NCI-H2196 treated with DMSO at 0.1 percent for 48 hours (cell line): ENCODE data around the gene RAB3A.
"Not testable (repeated sequence)": the region's sequence is repeated elsewhere in the genome, so short reads cannot be mapped to it uniquely, and the experiment has no call there.

Source experiments
- DNase-seq: peaks from one replicate; lab custom pipeline; 2025; ENCODE audit not compliant: unreplicated experiment; lab: John Stamatoyannopoulos, UW

The RAB3A gene

GRCh38 chr19:18224525-18225354 is 20.9 kb upstream of the RAB3A start:
- DNase-seq: peak; percentile 95

GRCh38 chr19:18223860-18224524 is 20.1 kb upstream of the RAB3A start:
- peak; percentile 59 for DNase-seq

- no peak for DNase-seq
Measured at GRCh38 chr19:18221815-18222725, 18.2 kb upstream of the RAB3A start.

GRCh38 chr19:18220632-18221275 is 16.9 kb upstream of the RAB3A start:
- DNase-seq: no peak

DNA sequence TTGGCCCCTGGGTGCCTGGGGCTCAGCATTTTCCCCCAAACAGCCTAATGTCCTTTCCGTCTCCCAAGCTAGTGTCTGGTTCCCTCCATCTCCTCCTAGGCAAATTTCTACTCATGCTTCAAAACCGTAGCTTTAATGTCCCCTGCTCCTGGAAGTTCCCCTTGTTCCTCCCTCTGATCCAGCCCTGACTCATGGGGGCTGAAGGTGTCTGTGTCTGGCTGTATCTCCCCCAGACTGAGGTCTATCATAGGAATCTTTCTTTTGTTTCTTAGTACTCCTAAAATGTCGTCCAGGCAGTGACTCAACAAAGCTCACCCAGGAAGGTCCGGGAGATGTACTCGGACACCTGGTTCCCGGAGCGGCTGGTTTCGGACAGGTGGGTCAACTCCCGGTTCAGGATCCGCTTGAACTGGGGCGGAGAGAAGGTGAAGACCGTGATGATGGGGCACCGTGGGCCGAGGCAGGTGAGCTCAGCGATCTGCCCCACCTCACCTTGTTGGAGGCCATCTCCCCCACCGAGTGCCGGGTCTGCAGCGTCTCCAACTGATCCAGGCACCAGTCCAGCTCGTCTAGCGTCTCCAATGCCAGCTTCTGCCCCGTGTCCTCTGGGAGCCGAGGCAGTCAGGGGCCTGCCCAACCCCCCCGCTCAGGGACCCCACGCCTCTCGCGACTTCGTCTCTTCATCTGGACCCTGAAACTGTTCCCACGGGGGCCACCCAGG is 16.2 kb upstream of the RAB3A start:
- DNase-seq: no peak

- no peak for DNase-seq
Measured at GRCh38 chr19:18218600-18218999, 14.8 kb upstream of the RAB3A start.

DNA sequence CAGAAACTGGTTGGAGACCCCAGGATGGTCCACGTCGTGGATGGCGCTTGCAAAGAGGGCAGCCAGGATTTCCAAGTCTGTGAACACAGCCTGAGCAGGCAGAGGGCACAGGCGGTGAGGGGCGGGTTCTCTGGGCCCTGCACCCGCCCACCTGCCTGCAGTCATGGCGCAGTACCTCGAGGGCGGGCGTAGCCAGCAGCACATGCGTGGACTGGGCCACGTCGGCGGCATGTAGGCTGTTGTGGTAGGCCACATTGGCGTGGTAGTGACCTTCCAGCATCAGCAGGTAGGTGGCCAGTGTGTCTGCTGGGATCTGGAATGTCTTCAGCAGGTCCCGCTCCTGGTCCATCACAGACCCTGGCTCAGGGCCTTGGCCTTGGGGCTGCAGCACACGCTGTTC is 14.3 kb upstream of the RAB3A start:
- no peak for DNase-seq

DNA sequence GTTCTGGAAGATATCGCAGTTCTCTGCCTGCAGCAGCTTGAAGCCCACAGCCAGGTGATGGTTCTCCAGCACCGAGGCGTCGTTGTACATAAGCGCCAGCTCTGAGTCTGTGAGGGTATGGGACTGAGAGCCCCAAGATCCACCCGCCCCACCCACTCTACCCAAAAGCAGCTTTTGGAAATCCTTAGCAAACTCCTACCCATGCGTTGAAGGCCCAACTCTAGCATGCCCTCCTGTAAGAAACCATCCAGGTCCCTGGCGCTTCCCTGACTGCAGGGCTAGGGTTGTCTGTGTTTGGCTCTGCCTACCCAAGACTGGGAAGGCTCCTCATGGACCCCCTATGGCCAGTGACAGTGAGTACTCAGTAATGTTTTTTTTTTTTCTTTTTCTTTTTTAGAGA is 12.9 kb upstream of the RAB3A start:
- no peak for DNase-seq

DNA sequence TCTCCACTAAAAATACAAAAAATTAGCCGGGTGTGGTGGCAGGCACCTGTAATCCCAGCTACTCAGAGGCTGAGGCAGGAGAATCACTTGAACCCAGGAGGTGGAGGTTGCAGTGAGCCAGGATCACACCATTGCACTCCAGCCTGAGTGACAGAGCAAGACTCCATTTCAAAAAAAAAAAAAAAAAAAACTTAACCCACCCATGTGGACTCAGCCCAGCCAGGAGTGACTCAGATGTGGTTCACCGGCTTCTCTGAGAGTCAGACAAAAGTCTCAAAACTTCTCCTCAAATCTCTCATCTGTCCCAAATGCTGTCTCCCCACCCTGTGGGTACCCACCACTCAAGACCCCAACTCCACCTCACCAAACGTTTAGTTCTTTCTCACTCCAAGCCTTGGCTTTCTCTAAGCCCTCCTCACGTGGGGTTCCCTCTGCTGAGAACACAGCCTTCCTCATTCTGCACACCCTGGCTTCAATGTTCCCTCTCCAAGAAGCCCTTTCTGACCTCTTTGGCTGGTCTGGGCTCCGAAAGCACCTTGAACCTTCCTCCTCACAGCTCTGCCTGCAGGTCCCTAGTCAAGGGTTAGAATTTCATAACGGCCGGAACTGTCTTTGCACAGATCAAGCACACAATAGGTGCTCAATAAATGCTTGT is 11.1 kb upstream of the RAB3A start:
- DNase-seq: no peak

DNA sequence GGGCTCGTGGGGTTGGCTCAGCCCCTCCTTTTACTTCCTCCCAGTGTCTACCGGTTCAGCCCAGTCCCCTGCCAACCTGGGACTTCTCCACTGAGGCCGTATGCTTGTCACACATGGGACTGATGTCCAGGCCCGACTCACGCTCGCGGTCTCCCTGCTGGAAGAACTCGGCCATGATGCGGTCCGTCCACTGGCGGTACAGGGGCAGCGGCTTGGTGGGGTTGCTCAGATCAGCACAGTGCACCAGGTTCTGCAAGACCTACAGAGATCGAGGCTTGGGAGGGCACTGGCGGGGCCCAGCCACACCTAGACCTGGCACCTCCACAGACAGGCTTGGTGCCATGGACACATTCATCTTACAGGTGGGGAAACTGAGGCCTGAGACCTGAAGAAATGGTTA is 7.8 kb upstream of the RAB3A start:
- no peak for DNase-seq

GRCh38 chr19:18209912-18210311 is 6.1 kb upstream of the RAB3A start:
- not testable (repeated sequence) for DNase-seq

- no peak for DNase-seq
Measured at GRCh38 chr19:18208098-18208951, 4.5 kb upstream of the RAB3A start.

- DNase-seq: no peak
Measured at GRCh38 chr19:18206018-18206417, 2.2 kb upstream of the RAB3A start.

DNA sequence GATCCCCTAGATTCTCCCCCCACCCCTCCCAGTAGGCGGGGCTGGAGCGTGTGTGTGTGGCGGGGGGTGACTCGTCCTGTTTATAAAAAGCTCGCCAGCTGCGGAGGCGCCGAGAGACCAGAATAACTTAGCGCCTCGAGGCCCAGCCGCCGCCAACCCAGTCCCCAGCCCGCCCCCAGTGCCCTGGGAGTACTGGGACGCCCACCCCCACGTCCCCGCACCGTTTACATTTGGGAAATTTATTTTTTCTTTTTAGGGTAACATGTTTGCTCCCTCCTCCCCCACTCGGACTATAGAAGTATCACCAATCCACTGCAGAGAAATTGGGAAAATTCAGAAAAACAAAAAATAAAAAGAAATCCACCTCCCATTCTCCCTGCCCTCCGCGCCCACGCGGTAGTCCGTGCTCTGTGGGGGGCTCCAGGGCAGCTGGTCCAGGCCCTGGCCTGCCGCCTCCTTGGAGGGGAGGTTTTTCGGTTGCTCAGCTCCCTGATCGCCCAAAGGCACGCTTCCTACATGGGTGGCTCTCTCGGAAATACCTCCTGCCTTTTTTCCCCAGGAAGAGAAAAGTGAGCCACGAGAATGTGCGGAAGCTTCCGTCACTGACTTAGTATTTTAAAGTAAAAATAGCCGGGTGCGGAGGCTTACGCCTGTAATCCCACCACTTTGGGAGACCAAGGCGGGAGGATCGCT is 1.5 kb upstream of the RAB3A start:
- no peak for DNase-seq

GRCh38 chr19:18204394-18205199 is 755 bp upstream of the RAB3A start:
- no peak for DNase-seq

- no peak for DNase-seq
Measured at GRCh38 chr19:18203408-18203862, 407 bp downstream of the RAB3A start.

DNA sequence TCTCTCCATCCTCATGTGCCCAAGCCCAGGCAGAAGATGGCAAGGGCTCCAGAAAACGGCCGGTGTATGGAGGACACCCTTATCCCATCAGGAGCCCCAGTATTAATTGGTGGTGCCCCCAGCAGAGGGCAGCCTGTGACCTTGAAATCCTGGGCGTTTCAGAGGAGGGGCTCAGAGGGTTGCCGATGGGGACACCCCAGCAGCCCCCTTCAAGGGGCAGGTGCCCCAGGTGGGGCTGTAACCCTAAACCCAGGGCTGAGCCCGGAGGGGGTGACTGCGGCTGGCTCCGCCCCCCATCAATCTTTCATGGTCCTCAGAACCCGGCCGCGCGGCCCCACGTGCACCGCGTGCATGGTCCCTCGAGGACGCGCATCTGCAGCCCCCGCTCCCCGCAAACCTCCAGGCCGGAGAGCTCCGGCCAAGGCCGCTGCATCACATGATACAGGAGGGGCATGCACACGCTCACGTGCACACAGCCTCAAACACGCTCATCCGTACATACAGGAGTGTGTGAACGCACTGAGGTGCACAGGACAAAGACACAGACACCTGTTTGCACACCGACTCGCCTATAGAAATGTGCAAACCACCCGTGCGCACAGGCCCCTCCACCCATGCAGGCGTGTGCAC is 949 bp downstream of the RAB3A start:
- DNase-seq: no peak
